Liver (tissue), 3 donors: ENCODE results near the gene PKP4.

ENCODE experiments used
- CTCF ChIP-seq: fragments of 150-350 bp; IDR thresholded peaks from 2 replicates; pipeline ENCODE4 v1.5.1; 2017; ENCODE audit warnings: improper control_type of control experiment, low read depth, low read length; ENCODE audit not compliant: missing input control
- REST ChIP-seq: IDR thresholded peaks from 2 replicates; pipeline ENCODE4 v1.6.1; 2016; ENCODE audit warnings: antibody characterized with exemption, mild to moderate bottlenecking
- SP1 ChIP-seq: IDR thresholded peaks from 2 replicates; pipeline ENCODE4 v1.6.1; 2018; ENCODE audit warnings: antibody characterized with exemption, mild to moderate bottlenecking
- donor health status: healthy.
- donor health status: healthy.

- TF ChIP-seq SP1 (no peak), REST (no peak), CTCF (no peak)
These were observed 257.7 kb downstream of the PKP4 start for GRCh38 chr2:158714420-158714819.
